Mesendoderm (in vitro differentiated cells): Measurements from ENCODE around the gene CHTF8.
"Not testable (repeated sequence)": the region's sequence is repeated elsewhere in the genome, so short reads cannot be mapped to it uniquely, and the experiment has no call there.

Experiments
- DNase-seq: peaks from one replicate; pipeline ENCODE4 v3.0.0; 2013
- H2AK5ac ChIP-seq: 2 replicates; pipeline ENCODE4 v1.6.1; 2013; ENCODE audit warnings: low read length, inconsistent platforms
- H2BK120ac ChIP-seq: 2 replicates; pipeline ENCODE4 v1.6.1; 2013; ENCODE audit warnings: low read depth, mild to moderate bottlenecking, low read length, moderate library complexity, mixed read lengths
- H2BK15ac ChIP-seq: replicated peaks from 2 replicates; pipeline ENCODE4 v1.6.1; 2013; ENCODE audit warnings: low read depth, mild to moderate bottlenecking, moderate library complexity
- H2BK5ac ChIP-seq: 2 replicates; pipeline ENCODE4 v1.6.1; 2013; ENCODE audit warnings: low read length, inconsistent platforms
- H3K18ac ChIP-seq: 2 replicates; pipeline ENCODE4 v1.6.1; 2013; ENCODE audit warnings: mild to moderate bottlenecking, low read length, mixed read lengths
- H3K23ac ChIP-seq: one replicate; pipeline ENCODE4 v1.6.1; 2013; ENCODE audit warnings: low read length
- H3K27ac ChIP-seq: 2 replicates; pipeline ENCODE4 v1.5.1; 2013; ENCODE audit warnings: low read depth, mild to moderate bottlenecking, inconsistent platforms, low read length, moderate library complexity
- H3K27me3 ChIP-seq: 2 replicates; pipeline ENCODE4 v1.6.1; 2013; ENCODE audit warnings: low read length, control low read depth, mild to moderate bottlenecking, inconsistent platforms; ENCODE audit not compliant: insufficient read depth, poor library complexity
- H3K36me3 ChIP-seq: 2 replicates; pipeline ENCODE4 v1.6.1; 2013; ENCODE audit warnings: low read length, inconsistent platforms; ENCODE audit not compliant: control insufficient read depth, insufficient read depth
- H3K4ac ChIP-seq: one replicate; pipeline ENCODE4 v1.6.1; 2013; ENCODE audit warnings: low read depth, mild to moderate bottlenecking, low read length, moderate library complexity
- H3K4me1 ChIP-seq: 2 replicates; pipeline ENCODE4 v1.6.1; 2013; ENCODE audit warnings: low read depth, low read length, inconsistent platforms; ENCODE audit not compliant: control insufficient read depth
- H3K4me2 ChIP-seq: 2 replicates; pipeline ENCODE4 v1.6.1; 2013; ENCODE audit warnings: low read length
- H3K4me3 ChIP-seq: 2 replicates; pipeline ENCODE4 v1.5.1; 2013; ENCODE audit warnings: mild to moderate bottlenecking, low read length
- H3K56ac ChIP-seq: one replicate; pipeline ENCODE4 v1.6.1; 2013; ENCODE audit warnings: low read length
- H3K79me1 ChIP-seq: 2 replicates; pipeline ENCODE4 v1.6.1; 2013; ENCODE audit warnings: low read length, inconsistent platforms
- H3K79me2 ChIP-seq: 2 replicates; pipeline ENCODE4 v1.6.1; 2013; ENCODE audit warnings: mild to moderate bottlenecking, low read length; ENCODE audit not compliant: control insufficient read depth, insufficient read depth
- H3K9ac ChIP-seq: 2 replicates; pipeline ENCODE4 v1.6.1; 2013; ENCODE audit warnings: low read length, inconsistent platforms
- H4K5ac ChIP-seq: one replicate; pipeline ENCODE4 v1.6.1; 2013; ENCODE audit warnings: low read length
- H4K8ac ChIP-seq: one replicate; pipeline ENCODE4 v1.6.1; 2013; ENCODE audit warnings: low read depth, mild to moderate bottlenecking, control low read depth, low read length, moderate library complexity
- WGBS: extraction: QIAGEN DNeasy Blood & Tissue Kit; methylation state at CpG from one replicate; pipeline ENCODE4 v1.1.7; 2013; ENCODE audit warnings: low lambda C conversion rate, missing lambda C conversion rate; ENCODE audit not compliant: insufficient coverage; ENCODE audit errors: extremely low coverage; 5-methylcytosine and 5-hydroxymethylcytosine counted together

Gene CHTF8

GRCh38 chr16:69141936-69142335 lies 9.5 kb upstream of the CHTF8 start:
- Histone ChIP-seq H4K5ac (no peak overlapping the region), H3K4ac (no peak overlapping the region), H2BK120ac (no peak overlapping the region), H3K56ac (no peak overlapping the region), H2BK5ac (no peak overlapping the region), H3K4me3 (no peak overlapping the region), H3K36me3 (peaks cover 19% of the 10 kb centered on the region), H3K27me3 (no peaks in the 10 kb centered on the region), H2BK15ac (no peak overlapping the region), H3K79me1 (peaks cover 10% of the 10 kb centered on the region), H3K79me2 (peaks cover 3% of the 10 kb centered on the region), H3K9ac (no peak overlapping the region), H3K4me2 (no peak overlapping the region), H3K18ac (no peak overlapping the region), H4K8ac (no peak overlapping the region), H3K4me1 (no peaks in the 10 kb centered on the region), H3K23ac (no peak overlapping the region), H3K27ac (no peak overlapping the region), H2AK5ac (no peak overlapping the region)
- no peak for DNase-seq
- WGBS: no CpG with 5 or more reads among the region's 4 CpGs

GRCh38 chr16:69141014-69141413 lies 8.6 kb upstream of the CHTF8 start:
- Histone ChIP-seq H3K27me3 (no peaks in the 10 kb centered on the region), H3K36me3 (peaks cover 23% of the 10 kb centered on the region), H3K4me3 (no peak overlapping the region), H2BK120ac (no peak overlapping the region), H3K18ac (no peak overlapping the region), H3K4me2 (no peak overlapping the region), H3K4ac (no peak overlapping the region), H3K4me1 (no peaks in the 10 kb centered on the region), H3K79me2 (peaks cover 10% of the 10 kb centered on the region), H2BK5ac (no peak overlapping the region), H3K23ac (no peak overlapping the region), H3K9ac (no peak overlapping the region), H4K8ac (no peak overlapping the region), H3K56ac (no peak overlapping the region), H4K5ac (no peak overlapping the region), H2BK15ac (no peak overlapping the region), H2AK5ac (no peak overlapping the region), H3K27ac (no peak overlapping the region), H3K79me1 (peaks cover 13% of the 10 kb centered on the region)
- no peak for DNase-seq
- WGBS: no CpG with 5 or more reads among the region's 5 CpGs

GRCh38 chr16:69139464-69139863 lies 7.1 kb upstream of the CHTF8 start:
- H3K4me2 ChIP-seq, H2AK5ac ChIP-seq, H3K9ac ChIP-seq, DNase-seq, H3K27me3 ChIP-seq, H3K56ac ChIP-seq, H3K18ac ChIP-seq, H3K4me3 ChIP-seq, H3K27ac ChIP-seq, H4K5ac ChIP-seq, H3K23ac ChIP-seq, H2BK120ac ChIP-seq, H2BK5ac ChIP-seq, H4K8ac ChIP-seq, H2BK15ac ChIP-seq, H3K4ac ChIP-seq, H3K4me1 ChIP-seq: not testable (repeated sequence)
- Histone ChIP-seq H3K79me2 (peaks cover 25% of the 10 kb centered on the region), H3K36me3 (peaks cover 21% of the 10 kb centered on the region), H3K79me1 (peaks cover 13% of the 10 kb centered on the region)
- WGBS: no CpG with 5 or more reads among the region's 7 CpGs

- peaks cover 6% of the 10 kb centered on the region for H3K4me1 ChIP-seq
- no CpG with 5 or more reads among the region's 2 CpGs for WGBS
Observed at GRCh38 chr16:69138608-69139007, 6.2 kb upstream of the CHTF8 start.

GRCh38 chr16:69133373-69133954 lies 1.1 kb upstream of the CHTF8 start:
- H3K4me3 ChIP-seq: peak overlapping the region; percentile 87

More at GRCh38 chr16:69138608-69139007, 6.2 kb upstream of the CHTF8 start:
- no peak overlapping the region for H3K4me3 ChIP-seq
- no peak for DNase-seq
- peaks cover 21% of the 10 kb centered on the region for H3K36me3 ChIP-seq
- H3K23ac ChIP-seq: no peak overlapping the region
- H4K8ac ChIP-seq: no peak overlapping the region
- no peak overlapping the region for H4K5ac ChIP-seq
- no peak overlapping the region for H2BK120ac ChIP-seq
- no peak overlapping the region for H3K9ac ChIP-seq
- no peak overlapping the region for H2AK5ac ChIP-seq
- no peak overlapping the region for H3K4me2 ChIP-seq
- peaks cover 17% of the 10 kb centered on the region for H3K79me1 ChIP-seq
- H3K18ac ChIP-seq: no peak overlapping the region
- H2BK5ac ChIP-seq: no peak overlapping the region
- H3K27ac ChIP-seq: no peak overlapping the region
- no peak overlapping the region for H3K4ac ChIP-seq
- no peaks in the 10 kb centered on the region for H3K27me3 ChIP-seq
- H3K79me2 ChIP-seq: peaks cover 33% of the 10 kb centered on the region
- no peak overlapping the region for H2BK15ac ChIP-seq
- H3K56ac ChIP-seq: no peak overlapping the region

More at GRCh38 chr16:69133373-69133954, 1.1 kb upstream of the CHTF8 start:
- Histone ChIP-seq H3K18ac (no peak overlapping the region), H3K9ac (peak overlapping the region; percentile 92), H4K5ac (no peak overlapping the region), H2BK120ac (no peak overlapping the region), H3K4me2 (peak overlapping the region; percentile 49), H3K4me1 (peaks cover 10% of the 10 kb centered on the region), H3K79me1 (peaks cover 20% of the 10 kb centered on the region), H3K27me3 (no peaks in the 10 kb centered on the region), H3K23ac (no peak overlapping the region), H2BK5ac (no peak overlapping the region), H2BK15ac (no peak overlapping the region), H3K79me2 (peaks cover 65% of the 10 kb centered on the region), H3K36me3 (peaks cover 7% of the 10 kb centered on the region), H3K4ac (no peak overlapping the region), H2AK5ac (no peak overlapping the region), H3K56ac (peak overlapping the region; percentile 92), H3K27ac (no peak overlapping the region), H4K8ac (no peak overlapping the region)
- no peak for DNase-seq
- WGBS: no CpG with 5 or more reads among the region's 5 CpGs
